ENCODE results near the gene TMX2.
"Not testable (repeated sequence)": the region's sequence is repeated elsewhere in the genome, so short reads cannot be mapped to it uniquely, and the experiment has no call there.

The TMX2 gene

GRCh38 chr11:57716726-57717125 lies 4.3 kb downstream of the TMX2 start:
- DNase-seq = not testable (repeated sequence)

- DNase-seq = no peak
These were observed 14.8 kb downstream of the TMX2 start for GRCh38 chr11:57727185-57727584.

GRCh38 chr11:57728829-57729228 lies 16.4 kb downstream of the TMX2 start:
- no peak for DNase-seq

GRCh38 chr11:57729479-57729878 lies 17.1 kb downstream of the TMX2 start:
- no peak for DNase-seq

GRCh38 chr11:57732661-57733060 lies 20.3 kb downstream of the TMX2 start:
- no peak for DNase-seq

- DNase-seq = no peak
These were observed 23.4 kb downstream of the TMX2 start for GRCh38 chr11:57735619-57736298.

GRCh38 chr11:57741132-57742086 lies 29.0 kb downstream of the TMX2 start, which contains the start of gene SELENOH:
Gene SELENOH (plus strand): TSS chr11:57741491. CDS start chr11:57741596, 105 bp downstream.
- DNase-seq = peak; percentile 92

- no peak for DNase-seq
These were observed 29.7 kb downstream of the TMX2 start for GRCh38 chr11:57742087-57742452.

GRCh38 chr11:57744357-57744756 lies 32.0 kb downstream of the TMX2 start:
- no peak for DNase-seq

GRCh38 chr11:57745206-57745605 lies 32.8 kb downstream of the TMX2 start:
- DNase-seq = no peak

GRCh38 chr11:57746920-57747319 lies 34.5 kb downstream of the TMX2 start:
- no peak for DNase-seq

- DNase-seq = no peak
These were observed 38.8 kb downstream of the TMX2 start for GRCh38 chr11:57751176-57751575.

GRCh38 chr11:57751676-57752253 lies 39.4 kb downstream of the TMX2 start, which contains the start of gene BTBD18:
Gene BTBD18 (minus strand): TSS chr11:57751819. CDS start chr11:57751188, 631 bp downstream.
- DNase-seq = no peak

- no peak for DNase-seq
These were observed 40.6 kb downstream of the TMX2 start for GRCh38 chr11:57752954-57753353.

GRCh38 chr11:57758174-57758573 lies 45.8 kb downstream of the TMX2 start:
- DNase-seq = no peak

GRCh38 chr11:57761301-57762234 lies 49.2 kb downstream of the TMX2 start, which contains the start of gene CTNND1:
Gene CTNND1 (plus strand): TSS chr11:57761802. CDS start chr11:57791479, 29,677 bp downstream.
- peak; percentile 69 for DNase-seq

GRCh38 chr11:57762235-57762861 lies 50.0 kb downstream of the TMX2 start:
- DNase-seq = no peak

- no peak for DNase-seq
These were observed 51.2 kb downstream of the TMX2 start for GRCh38 chr11:57763568-57763967.

- DNase-seq = no peak
These were observed 51.6 kb downstream of the TMX2 start for GRCh38 chr11:57764021-57764420.

GRCh38 chr11:57764566-57764965 lies 52.2 kb downstream of the TMX2 start:
- no peak for DNase-seq

GRCh38 chr11:57764972-57765371 lies 52.6 kb downstream of the TMX2 start:
- DNase-seq = no peak

GRCh38 chr11:57770793-57771192 lies 58.4 kb downstream of the TMX2 start:
- no peak for DNase-seq
